Breast epithelium (tissue), 3 donors: ENCODE data around the gene TENM4.

Experiments
- POLR2A ChIP-seq: fragments of 450-650 bp; IDR thresholded peaks from one replicate; pipeline ENCODE4 v1.6.1; 2016; ENCODE audit warnings: antibody characterized with exemption, mild to moderate bottlenecking, moderate library complexity
- POLR2AphosphoS5 ChIP-seq, 3 donors: sonication (generic); formaldehyde crosslinking; IDR thresholded peaks; one replicate each; pipeline ENCODE4 v1.6.1; 2017; ENCODE audit warnings: antibody characterized with exemption in 3 of 3
- TF ChIP-seq, protein P1 (sequence below), 3 donors: fragments of 450-650 bp; IDR thresholded peaks; one replicate each; pipeline ENCODE4 v1.5.1; 2016 to 2017; ENCODE audit warnings: antibody characterized with exemption in 3 of 3, mild to moderate bottlenecking in 3 of 3, moderate library complexity in 3 of 3

DNA sequence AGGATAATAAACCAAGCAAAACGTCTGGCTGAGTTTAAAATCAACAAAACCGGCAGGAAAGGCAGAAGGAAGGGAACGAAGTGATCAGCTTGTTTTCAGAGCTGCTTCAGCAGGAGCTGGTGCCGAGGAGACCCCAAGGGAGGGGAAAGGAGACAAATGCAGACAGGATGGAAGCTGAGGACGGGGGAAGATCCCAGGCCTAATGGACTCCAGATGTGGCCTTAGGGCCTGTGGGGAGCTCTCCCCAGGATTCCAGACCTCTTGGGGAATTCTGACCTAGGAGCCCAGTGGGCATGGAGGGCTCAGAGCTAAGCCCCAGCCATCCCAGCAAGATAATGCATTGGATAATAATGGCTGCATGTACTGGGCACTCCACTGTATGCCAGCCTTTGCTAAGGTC, 654.7 kb downstream of the TENM4 start:
- TF ChIP-seq POLR2A (no peak), POLR2AphosphoS5 (IDR thresholded peaks at IDR 0.05) (no peak)
- TF ChIP-seq, protein P1, sequence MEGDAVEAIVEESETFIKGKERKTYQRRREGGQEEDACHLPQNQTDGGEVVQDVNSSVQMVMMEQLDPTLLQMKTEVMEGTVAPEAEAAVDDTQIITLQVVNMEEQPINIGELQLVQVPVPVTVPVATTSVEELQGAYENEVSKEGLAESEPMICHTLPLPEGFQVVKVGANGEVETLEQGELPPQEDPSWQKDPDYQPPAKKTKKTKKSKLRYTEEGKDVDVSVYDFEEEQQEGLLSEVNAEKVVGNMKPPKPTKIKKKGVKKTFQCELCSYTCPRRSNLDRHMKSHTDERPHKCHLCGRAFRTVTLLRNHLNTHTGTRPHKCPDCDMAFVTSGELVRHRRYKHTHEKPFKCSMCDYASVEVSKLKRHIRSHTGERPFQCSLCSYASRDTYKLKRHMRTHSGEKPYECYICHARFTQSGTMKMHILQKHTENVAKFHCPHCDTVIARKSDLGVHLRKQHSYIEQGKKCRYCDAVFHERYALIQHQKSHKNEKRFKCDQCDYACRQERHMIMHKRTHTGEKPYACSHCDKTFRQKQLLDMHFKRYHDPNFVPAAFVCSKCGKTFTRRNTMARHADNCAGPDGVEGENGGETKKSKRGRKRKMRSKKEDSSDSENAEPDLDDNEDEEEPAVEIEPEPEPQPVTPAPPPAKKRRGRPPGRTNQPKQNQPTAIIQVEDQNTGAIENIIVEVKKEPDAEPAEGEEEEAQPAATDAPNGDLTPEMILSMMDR (IDR thresholded peaks at IDR 0.05), result no peak
